Chondrocyte (in vitro differentiated cells): ENCODE measurements around the gene MMD2. TPM values are rescaled to one million over a fixed set of nuclear protein-coding genes. Genes with fewer than 3 reads are reported as not detected.

Source experiments
- DNase-seq: peaks from one replicate; pipeline ENCODE4 v3.0.0; 2021; ENCODE audit warnings: mixed read lengths, low spot score
- H3K27ac Mint-ChIP-seq: one replicate; pipeline ENCODE4 v1.8.0; 2021; ENCODE audit warnings: mild to moderate bottlenecking, moderate library complexity, mixed read lengths; ENCODE audit not compliant: unreplicated experiment
- H3K27me3 Mint-ChIP-seq: 2 replicates; pipeline ENCODE4 v1.8.0; 2021; ENCODE audit warnings: low read depth, mixed read lengths
- H3K36me3 Mint-ChIP-seq: 2 replicates; pipeline ENCODE4 v1.8.0; 2021; ENCODE audit warnings: low read depth, mixed read lengths
- H3K4me1 Mint-ChIP-seq: 2 replicates; pipeline ENCODE4 v1.8.0; 2021; ENCODE audit warnings: low read depth, mild to moderate bottlenecking, mixed read lengths
- H3K4me3 Mint-ChIP-seq: one replicate; pipeline ENCODE4 v1.8.0; 2021; ENCODE audit warnings: mild to moderate bottlenecking, moderate library complexity, mixed read lengths; ENCODE audit not compliant: unreplicated experiment
- H3K9me3 Mint-ChIP-seq: 2 replicates; pipeline ENCODE4 v1.8.0; 2021; ENCODE audit warnings: low read depth, mixed read lengths
- CTCF ChIP-seq: fragments of 200-600 bp; sonication (generic); IDR thresholded peaks from 2 replicates; pipeline ENCODE4 v1.5.0; 2021; ENCODE audit warnings: antibody characterized with exemption, mild to moderate bottlenecking, moderate library complexity
- total RNA-seq: library from RNA; stranded (reverse); gene quantifications from 3 replicates; pipeline ENCODE4 v1.2.1, GENCODE V29; 2021

Gene MMD2
- total RNA-seq, 1 donor from 2014 or later = not detected

DNA sequence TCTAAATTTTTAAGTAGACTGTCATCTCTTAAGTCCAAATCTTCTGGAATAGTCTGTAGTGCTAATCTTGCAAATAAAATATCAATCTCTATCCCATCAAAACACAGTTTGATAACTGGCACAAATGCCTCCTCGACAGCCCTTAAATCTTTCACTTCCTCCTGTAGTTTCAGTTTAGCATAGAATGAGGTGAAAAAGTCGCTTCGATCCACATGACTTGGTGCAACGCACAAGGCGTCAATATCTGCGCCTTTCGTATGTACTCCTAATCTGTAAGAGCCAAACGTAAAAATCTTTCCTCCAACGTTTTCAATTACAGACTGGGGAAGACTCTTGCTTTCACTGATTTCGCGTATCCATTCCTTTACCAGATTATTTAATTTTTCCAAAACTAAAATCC lies 97.8 kb downstream of the MMD2 start:
- Mint-ChIP-seq H3K27me3 (peaks cover 23% of the 10 kb centered on the region), H3K4me1 (no peaks in the 10 kb centered on the region), H3K36me3 (peaks cover 9% of the 10 kb centered on the region), H3K9me3 (peaks cover 13% of the 10 kb centered on the region), H3K4me3 (no peak overlapping the region), H3K27ac (no peak overlapping the region)
- DNase-seq = no peak
- no peak for TF ChIP-seq CTCF

DNA sequence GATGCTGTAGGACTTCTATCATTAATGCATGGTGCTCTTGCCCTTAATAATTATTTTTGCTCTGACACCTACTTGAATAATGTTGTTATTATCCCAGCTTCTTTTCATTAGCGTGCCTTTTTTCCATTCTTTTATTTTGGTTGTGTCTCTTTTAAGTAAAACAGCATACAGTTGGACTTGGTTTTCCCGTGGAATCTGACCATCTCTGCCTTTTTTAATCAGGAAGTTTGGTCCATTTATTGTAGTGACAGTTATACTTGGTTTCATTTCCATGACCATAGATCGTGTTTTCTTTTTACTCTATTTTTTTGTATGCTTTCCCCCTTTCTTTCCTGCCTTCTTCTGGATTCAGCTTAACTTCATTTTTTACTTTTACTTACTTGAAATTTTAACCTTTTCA lies 101.8 kb downstream of the MMD2 start:
- no peak for DNase-seq
- H3K4me3 Mint-ChIP-seq = no peak overlapping the region
- no peaks in the 10 kb centered on the region for H3K4me1 Mint-ChIP-seq
- peaks cover 5% of the 10 kb centered on the region for H3K27me3 Mint-ChIP-seq
- no peak for TF ChIP-seq CTCF
- H3K36me3 Mint-ChIP-seq = peaks cover 1% of the 10 kb centered on the region
- H3K27ac Mint-ChIP-seq = no peak overlapping the region
- peaks cover 6% of the 10 kb centered on the region for H3K9me3 Mint-ChIP-seq

GRCh38 chr7:4856336-4857057 lies 102.5 kb downstream of the MMD2 start:
- Mint-ChIP-seq H3K36me3 (peaks cover 1% of the 10 kb centered on the region), H3K27me3 (peaks cover 5% of the 10 kb centered on the region), H3K9me3 (peaks cover 12% of the 10 kb centered on the region), H3K4me3 (no peak overlapping the region), H3K4me1 (peaks cover 7% of the 10 kb centered on the region), H3K27ac (no peak overlapping the region)
- TF ChIP-seq CTCF = no peak
- no peak for DNase-seq

Other genes with a start within 250 kb of the MMD2 start
- gene AP5Z1, start 183.6 kb downstream of the MMD2 start, total RNA-seq = 35.7 to 61.2 TPM (median 59.7 TPM) in 3 replicates
- 0.05 TPM in 1 of 3 replicates, not detected in the others for gene PAPOLB, start 97.2 kb downstream of the MMD2 start, total RNA-seq
- gene RADIL, start 75.5 kb downstream of the MMD2 start, total RNA-seq = 0.82 to 1.2 TPM (median 1.00 TPM) in 3 replicates
- gene RBAK, start 86.7 kb upstream of the MMD2 start, total RNA-seq = 9.9 to 13.1 TPM (median 10.0 TPM) in 3 replicates
- gene WIPI2, start 231.0 kb upstream of the MMD2 start, total RNA-seq = 61.0 to 68.0 TPM (median 61.6 TPM) in 3 replicates